Activated T-cell treated with anti-CD3 and anti-CD28 coated beads for 4 hours (primary cell): ENCODE measurements around the gene SND1.

ENCODE experiments used
- DNase-seq: peaks from one replicate; pipeline ENCODE4 v3.0.0-alpha.2; 2020

SND1 gene

DNA sequence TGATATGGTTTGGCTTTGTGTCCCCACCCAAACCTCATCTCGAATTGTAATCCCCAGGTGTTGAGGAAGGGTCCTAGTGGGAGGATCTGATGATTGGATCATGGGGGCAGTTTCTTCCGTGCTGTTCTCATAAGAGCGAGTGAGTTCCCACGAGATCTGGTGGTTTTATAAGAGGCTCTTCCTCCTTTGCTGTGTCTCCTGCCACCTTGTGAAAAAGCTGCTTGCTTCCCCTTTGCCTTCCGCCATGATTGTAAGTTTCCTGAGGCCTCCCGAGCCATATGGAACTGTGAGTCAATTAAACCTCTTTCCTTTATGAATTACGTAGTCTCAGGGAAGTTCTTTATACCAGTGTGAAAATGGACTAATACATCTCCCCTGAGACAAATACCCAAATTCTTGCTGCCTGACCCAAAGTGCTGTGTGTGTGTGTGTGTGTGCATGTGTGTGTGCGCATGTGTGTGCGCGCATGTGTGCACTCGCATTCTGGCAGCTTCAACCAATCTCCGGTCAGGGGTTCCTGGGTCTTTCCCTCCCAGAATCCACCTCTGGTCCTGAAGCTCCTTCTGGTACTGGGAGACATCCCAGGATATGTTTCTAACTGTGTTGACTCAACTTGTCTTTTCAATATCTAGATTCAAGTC, 477.4 kb downstream of the SND1 start:
- no peak for DNase-seq

- no peak for DNase-seq
Measured at GRCh38 chr7:128131115-128131514, 479.1 kb downstream of the SND1 start.

GRCh38 chr7:128131731-128132130, 479.7 kb downstream of the SND1 start:
- no peak for DNase-seq

GRCh38 chr7:128132426-128133069, 480.6 kb downstream of the SND1 start:
- DNase-seq, result no peak

GRCh38 chr7:128135159-128135514, 483.1 kb downstream of the SND1 start:
- DNase-seq, result no peak

DNA sequence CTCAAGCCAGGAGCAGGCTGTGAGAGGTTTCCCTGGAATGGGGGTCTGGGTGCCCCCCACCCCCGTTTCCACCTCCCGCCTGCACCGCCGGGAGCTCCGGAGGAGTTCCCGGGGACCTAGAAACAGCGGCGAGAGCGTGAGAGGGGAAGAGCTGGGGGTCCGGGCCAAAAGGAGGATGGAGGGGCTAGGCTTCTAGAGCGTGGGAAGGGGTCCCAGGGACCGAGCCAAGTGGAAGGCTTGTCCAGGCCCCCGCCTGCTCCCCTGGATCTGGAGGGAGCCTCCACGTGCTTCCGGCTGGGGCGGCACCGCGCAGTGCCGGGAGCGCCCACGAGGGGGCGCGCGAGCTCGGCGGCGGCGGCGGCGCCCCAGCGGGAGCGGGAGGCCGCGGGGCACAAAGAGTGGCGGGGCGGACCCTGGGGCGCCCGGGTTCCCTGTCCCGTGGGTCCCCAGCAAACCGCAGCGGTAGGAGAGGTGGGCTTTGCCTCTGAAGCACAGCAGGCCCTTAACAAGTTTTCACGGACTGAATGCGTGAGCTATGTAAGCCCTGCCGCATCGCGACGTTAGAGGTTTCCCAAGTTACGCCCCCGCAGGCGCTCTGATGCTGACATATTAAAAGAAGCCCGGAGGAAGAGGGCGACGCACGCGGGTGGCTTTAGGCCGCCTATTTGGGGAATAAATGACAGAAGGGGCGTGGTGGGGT, 483.7 kb downstream of the SND1 start:
- peak; percentile 56 for DNase-seq

- DNase-seq, result no peak
Measured at GRCh38 chr7:128136215-128136597, 484.2 kb downstream of the SND1 start.

- no peak for DNase-seq
Measured at GRCh38 chr7:128137181-128137580, 485.2 kb downstream of the SND1 start.

- no peak for DNase-seq
Measured at GRCh38 chr7:128139406-128139805, 487.4 kb downstream of the SND1 start.

DNA sequence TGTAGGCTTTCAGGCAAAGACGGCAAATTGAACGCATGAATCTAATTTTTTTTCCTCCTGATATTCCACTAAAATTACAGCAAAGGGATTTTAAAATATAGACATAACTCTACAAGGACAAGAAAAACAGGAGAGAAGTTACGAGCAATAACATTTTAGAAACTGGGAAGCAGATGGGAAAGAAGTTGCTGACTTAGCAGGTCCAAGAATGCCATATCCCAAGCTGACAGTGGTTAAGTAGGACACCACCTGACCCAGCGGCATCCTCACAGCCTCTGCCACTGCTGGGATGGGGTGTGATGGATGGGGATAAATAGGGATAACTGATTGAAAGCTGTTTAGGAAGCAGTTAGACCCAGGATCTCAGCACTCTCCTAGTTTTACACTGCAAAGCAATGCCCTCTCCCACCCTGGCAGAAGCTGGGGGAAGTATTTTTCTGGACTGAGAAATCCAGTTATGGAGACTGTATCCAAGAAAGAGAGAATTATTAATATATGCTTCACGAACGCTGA, 489.7 kb downstream of the SND1 start:
- no peak for DNase-seq
